Non-pigmented ciliary epithelial cell (primary cell): Measurements from ENCODE around the gene NRP1.
"Not testable (repeated sequence)": the region's sequence is repeated elsewhere in the genome, so short reads cannot be mapped to it uniquely, and the experiment has no call there.

Experiments
- DNase-seq: peaks from one replicate; pipeline ENCODE4 v3.0.0-alpha.2; 2010; ENCODE audit warnings: low read depth

Gene NRP1

DNA sequence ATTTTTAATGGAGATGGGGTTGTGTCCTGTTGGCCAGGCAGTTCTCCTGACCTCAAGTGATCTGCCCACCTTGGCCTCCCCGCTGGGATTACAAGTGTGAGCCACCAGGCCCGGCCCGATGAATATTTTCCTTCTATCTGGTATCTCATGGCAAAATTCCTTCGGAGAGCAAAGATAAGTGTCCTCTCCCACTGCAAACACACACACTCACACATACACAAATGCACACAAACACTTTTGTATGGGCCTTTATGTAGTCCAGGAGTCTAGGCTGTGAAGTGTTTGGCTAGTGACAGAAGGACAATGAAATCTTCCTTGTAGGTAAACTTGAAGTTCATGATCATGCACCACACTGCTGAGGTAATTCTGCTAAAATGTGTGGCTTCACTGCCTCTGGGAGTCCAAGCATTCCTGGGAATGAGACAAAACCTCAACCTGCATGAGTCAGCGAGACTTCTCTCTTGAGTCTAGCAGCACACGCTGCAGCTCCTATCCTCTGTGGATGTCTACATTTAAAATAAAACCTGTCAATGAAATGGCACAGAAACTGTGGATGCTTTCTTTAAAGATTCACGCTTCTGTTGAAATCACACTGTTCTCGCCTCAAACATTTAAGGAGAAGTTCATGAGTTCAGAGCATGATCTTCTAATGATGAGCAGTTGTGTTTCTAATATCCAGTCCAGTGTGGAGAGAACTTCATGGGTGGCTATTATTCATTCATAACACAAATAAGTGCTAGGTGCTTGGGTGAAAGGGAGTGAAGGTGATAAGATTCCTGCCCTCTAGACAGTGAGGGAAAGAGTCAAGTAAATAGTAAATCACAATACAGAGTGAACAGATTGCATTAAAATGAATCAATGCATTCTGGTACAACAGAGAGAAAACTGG lies 96.5 kb downstream of the NRP1 start:
- DNase-seq: peak; percentile 98

DNA sequence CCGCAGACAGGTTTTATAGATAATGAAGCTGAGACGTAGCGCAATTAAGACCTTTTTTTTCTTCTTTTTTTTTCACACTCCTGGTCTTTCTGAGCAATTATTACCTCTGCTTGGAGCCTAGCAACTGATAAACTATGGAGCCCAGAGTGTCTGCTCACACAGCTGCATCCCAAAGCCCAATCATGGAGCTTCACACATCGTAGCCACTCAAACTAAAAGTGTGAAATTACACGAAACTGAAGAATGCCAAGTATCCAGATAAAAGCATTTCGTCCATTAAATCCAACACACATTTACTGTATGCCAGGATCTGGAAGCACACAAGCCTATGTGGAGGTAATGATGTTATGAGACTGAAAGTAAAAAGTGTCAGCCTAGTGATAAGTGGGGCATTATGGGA lies 97.6 kb downstream of the NRP1 start:
- no peak for DNase-seq

DNA sequence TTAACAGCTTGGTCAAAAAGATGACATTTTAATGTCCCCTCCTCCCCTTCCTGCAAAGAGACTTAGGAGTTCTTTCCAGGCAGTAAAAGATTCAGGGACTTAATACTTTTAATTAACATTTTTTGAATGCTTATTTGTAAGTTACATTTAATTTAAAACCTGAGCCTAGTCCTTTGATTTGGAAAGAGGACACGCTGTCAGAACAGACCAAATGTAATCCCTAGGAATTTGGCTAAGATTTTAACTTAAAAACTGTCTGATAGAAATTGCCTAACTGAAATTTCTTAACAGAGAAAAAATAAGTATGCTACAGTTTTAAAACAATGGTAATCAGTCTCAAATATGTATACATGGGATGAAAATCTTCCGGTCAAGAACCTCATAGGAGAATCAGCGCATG lies 98.5 kb downstream of the NRP1 start:
- no peak for DNase-seq

DNA sequence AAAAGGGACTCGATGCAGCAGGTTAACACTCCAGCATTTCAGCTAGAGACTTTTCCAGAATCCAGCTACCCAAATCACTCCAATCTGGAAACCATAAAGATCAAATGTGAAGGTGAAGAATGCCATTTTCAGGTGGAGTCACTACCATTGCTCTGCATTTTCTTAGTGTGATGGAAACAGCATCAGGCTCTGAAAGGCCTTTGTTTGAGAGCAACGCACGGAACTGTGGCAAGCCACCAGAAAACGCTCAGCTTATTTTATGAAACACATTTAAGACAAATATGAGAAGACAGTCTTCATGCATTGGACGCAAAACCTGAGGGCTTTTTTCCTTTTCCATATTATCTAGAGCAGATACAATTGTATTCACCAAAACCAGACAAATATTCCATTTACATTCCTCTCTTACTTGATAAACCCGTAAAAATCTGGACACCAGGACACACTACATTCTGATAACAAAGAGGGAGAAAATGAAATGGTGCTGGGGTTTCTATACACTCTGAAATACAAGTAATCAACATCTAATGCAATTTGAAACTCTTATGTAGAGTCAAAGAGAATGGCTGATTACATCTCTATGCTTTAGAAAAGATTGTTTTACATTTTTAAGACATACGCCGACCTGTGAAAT lies 99.1 kb downstream of the NRP1 start:
- no peak for DNase-seq

DNA sequence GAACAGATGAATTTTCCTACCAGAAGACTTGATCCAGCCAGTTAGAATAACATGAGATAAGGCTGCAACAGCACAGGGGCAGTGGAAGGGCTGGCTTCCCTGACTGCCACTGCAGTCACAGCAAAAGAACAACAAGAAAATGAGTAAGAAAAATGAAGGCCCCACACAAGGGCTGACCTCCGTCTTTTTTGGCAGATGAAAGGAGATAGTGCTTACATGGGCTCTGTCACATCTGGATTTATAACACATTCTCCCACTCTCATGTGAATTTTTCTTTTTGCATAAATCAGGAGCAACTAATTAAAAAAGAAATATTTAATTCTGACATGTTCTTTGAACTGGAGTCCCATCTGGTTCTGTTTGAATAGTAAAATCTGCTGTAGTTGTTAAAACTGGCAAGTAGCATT lies 99.6 kb downstream of the NRP1 start:
- no peak for DNase-seq

DNA sequence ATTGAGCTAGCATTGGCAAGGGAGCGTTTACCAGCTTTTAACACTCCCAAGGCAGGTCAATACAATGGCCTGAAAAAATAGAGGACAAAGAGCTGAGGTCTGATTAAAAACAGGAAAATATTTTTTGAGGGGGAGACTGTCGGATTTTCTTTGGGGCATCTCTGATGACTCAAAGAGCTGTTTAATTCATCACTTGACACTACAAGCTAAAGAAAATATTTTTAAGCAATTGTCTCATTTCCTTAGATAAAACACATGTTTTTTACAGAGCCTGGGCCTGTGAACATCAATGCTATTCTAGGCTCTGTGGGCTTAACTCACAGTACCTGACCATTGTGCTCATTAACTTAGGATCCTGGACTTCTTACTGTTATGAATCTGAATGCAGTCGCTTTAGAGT lies 100.8 kb downstream of the NRP1 start:
- DNase-seq: no peak

DNA sequence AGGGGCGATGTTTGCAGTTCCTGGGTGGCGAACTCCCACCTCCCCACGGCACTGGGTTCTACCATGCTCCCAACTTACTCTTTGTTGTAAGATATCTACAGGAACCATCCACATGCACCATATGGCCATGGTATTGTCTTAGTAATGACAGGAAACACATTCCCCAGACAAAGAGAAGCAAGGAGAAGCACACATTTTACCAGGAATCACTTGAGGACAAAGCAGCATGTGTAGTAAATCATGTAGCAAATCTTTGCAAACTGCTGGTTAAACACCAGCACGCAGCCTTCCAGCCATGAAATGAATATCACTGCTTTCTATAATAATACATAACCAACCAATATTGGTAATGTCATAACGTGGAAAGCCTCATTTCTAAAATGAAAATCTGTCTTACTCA lies 101.2 kb downstream of the NRP1 start:
- DNase-seq: no peak

DNA sequence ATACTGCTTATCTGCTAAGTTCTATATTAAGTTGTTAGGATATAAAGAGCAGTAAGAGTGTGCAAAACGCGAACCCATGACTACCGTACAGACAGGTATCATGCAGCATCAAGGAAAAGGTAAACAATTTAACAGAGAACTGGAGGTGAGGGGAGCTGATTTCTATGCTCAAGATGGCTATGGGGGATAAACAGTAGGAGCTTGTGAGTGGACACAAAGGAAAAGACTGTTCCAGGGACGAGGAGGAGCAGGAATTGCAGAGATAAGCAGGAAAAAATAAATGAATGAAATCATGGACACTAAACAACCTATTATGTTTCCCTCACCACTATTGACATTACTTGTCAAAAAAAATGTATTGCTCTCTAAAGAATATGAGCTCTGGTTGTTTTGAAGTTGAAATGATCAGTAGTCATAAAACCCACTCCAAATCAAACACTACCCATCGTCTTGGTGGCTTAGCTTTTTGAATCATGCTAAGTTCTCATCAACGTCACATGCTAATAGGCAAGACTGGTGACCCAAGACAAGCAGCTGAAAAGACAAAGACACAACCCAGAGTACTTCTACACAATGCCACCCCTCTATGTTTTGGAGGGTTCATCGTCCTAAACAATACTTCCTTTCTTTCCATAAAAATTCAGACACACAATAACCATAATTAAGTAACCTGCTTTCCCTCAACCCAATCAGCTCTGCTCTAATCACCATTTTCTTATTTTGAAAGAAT lies 102.7 kb downstream of the NRP1 start:
- DNase-seq: no peak

DNA sequence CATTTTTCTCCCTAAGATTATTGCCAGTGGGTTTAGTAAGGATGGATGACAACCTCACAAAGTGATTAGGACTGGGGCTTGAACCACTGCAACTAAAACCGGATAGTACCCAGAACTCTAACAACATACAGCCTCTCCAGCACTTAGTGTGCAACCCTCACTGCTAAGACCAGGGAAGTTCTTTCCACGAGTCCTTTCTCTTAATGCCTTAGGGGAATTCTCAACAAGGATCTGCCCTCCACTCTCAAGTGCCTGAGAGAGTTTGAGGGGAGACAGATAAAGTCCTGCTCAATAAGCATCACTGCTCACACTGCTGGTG lies 104.6 kb downstream of the NRP1 start:
- no peak for DNase-seq

DNA sequence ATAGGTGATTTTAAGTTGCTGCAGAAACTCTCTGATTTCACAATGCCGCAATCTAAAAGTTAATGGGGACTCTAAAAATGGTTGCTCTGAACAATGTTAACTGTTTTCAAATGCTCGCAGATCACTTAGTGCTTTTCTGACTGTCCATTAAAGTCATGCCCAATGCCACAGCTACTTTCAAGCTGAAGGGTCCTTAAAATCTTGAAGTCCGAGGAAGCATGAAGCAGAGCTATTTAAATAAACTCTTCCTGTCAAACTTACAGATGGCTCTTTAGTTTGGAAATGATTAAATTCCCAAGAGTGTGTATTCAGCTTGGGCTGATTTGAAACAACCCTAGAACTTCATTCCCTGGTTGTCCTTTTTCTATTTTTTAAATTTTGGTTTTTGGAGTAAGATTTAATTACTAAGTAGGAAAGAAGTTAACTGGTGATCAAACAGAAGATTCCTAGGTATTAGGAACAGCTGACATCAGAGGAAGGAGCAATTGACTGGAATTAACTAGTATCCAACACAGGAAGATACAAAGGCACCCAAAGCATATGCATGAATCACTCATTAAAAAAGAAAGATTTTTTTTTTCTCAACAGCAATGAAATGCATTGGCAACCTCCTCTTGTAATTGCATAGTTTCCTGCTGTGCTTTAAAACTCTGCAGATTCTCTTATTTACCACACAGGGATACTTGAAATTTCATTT lies 105.1 kb downstream of the NRP1 start:
- no peak for DNase-seq

DNA sequence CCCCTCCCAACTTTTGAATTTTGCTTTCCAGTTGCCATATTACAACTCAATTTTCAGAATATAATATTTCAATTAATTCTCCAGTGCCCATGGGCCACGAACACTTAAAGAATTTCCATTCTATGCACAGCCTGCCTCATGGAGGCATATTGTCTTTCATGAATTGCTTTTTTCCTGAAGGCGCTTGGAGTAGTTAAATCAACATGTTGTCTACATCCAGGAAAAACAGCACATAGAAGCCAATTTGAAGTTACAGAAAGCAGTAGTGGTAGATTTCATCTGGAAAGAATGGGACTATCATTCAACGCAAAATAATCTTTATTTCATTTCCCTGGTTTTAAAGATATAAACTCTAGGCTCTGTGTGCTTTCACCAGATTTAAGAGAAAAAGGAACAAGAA lies 106.0 kb downstream of the NRP1 start:
- no peak for DNase-seq

DNA sequence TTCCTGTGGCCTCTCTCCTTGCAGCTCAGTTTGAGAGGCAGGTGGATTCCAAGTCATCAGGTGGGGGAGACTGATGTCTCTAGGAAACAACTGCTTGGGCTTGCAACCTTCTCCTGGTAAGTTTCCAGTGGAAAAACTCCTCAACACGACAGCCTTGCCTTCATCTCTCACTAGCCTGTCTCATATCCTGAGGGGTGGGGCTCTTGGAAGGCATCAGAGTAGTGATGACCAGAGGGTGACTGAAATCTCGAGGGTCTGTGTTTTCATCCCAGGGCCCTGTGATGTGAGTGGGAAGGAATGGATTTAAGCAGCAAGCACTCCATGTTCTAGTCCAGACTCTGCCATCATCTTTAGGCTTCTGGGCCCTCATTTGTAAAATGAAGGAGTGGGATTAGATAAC lies 107.0 kb downstream of the NRP1 start:
- DNase-seq: no peak

DNA sequence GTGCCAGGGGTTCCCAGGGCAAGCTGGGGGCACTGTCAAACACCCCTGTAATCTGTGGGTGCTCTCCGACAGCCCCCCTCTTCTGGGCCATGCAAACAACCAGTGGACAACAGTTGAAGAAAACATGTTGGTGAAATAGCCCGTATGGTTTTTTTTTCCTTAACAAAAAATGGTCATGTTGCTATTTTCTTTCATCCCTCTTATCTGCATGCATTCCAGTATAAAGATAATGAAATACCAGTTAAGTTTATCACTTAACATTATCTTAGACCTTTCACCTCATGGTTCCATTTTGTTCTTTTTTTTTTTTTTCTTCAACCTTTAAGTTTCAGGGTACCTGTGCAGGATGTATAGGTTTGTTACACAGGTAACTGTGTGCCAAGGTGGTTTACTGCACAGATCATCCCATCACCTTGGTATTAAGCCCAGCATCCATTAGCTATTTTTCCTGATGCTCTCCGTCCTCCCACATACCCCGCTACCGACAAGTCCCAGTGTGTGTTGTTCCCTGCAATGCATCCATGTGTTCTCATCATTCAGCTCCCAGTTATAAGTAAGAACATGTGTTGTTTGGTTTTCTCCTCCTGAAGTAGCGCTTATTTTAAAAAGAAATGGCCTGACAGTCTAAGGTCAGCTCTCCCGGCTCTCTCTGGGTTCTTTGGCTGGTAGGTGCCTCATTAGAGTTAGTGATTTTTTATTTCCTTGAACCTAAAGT lies 110.1 kb downstream of the NRP1 start:
- DNase-seq: no peak

DNA sequence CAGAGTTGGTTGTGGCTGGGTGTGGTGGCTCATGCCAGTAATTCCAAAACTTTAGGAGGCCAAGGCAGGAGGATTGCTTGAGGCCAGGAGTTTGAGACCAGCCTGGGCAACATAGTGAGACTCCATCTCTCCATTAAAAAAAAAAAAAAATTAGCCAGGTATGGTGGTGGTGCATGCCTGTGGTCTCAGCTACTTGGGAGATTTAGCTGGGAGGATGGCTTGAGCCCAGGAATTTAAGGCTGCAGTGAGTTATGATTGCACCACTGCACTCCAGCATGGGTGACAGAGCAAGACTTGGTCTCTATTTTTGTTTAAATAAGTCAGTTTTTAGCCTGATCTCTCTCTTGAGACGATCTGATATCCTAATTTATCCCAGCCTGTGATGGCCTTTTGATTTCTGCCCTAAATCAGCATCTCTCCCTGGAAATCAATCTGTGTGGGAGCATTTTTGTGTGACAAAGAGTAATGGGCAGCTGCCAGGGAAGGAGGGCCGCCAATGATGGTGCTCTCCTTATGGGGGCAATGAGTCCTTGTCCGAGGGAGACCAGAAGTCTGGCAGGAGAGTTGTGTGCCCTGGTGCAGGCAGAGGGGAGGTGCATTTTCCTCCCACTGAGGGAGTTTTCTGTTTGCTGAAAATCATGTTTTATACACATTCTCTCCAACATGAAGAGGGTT lies 111.0 kb downstream of the NRP1 start:
- DNase-seq: no peak

DNA sequence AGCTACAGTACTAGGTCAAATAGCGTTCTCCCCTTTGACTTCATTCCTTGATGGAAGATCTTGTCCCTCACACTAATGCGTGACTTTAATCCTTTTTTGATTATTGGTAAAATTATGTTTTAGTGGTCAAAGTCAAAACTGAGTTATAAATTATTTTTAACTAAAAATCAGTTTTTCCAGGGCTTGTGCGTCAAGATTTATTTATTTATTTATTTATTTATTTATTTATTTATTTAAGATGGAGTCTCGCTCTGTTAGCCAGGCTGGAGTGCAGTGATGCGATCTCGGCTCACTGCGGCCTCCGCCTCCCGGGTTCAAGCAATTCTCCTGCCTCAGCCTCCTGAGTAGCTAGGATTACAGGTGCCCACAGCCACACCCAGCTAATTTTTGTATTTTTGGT lies 112.2 kb downstream of the NRP1 start:
- not testable (repeated sequence) for DNase-seq

DNA sequence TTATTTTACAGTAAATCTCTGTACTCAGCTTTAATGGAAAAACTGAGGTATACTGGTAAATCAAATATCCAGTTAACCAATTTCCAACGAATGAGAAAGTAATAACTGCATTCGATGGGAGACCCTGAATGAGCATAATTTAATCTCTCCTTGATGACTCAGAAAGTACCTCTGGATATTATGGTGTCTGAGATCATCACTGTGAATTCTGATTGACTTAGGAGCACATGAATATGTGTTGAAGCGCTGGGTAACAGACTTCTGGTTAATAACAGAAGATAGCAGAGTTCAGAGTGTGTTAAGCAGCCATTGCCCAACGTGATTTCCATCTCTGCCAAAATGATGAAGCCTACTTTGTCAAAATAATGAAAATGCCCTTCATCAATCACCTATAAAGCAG lies 116.6 kb downstream of the NRP1 start:
- no peak for DNase-seq

DNA sequence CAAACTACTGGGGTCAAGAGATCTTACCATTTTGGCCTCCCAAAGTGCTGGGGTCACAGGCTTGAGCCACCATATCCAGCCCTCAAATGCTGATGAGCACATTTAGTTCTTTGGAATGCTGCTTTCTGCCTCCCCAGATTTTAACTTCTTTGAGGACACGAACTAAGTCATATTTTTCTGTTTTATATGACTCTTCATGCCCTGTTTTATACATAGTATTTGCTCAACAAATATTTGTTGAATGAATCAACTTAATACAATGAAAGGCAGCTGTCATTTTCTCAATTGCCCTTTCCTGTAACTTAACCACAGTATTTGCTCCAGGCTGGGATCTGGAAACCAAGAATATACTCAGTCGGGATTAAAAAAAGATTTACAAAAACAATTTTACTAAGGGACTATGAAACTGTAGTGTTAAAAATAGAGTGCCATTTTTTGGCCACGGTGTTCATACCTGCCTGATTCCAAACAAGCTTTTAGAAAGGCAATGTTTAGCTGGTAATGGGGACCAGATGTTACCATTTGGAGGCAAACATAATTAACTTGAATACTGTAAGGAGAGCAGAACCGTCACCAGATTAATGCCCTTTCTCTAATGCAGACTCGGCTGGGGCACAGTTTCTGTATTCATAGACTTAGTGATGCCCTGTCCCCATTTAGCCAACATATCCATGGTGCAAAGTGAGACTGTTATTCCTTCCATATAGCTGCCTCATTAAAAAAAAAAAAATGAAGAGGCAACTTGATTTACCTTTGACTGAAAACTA lies 117.6 kb downstream of the NRP1 start:
- DNase-seq: no peak

DNA sequence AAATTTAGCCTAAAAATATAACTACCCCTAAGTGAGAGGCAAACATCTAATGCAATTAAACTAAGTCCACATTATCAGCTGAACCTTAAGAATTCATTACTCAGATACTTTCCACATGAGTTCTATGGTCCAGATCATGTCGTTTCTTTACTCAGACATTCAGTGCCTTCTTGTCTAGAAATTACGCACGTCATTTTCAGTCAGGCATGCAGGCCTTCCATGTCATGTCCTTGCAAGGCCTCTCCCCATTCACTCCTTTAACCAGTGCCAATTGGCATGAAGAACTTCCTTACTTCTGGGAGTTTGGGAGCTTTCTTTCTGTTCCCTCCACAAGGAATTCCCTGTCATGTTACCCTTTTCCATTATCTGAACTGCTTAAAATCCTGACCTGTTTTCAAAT lies 118.8 kb downstream of the NRP1 start:
- DNase-seq: no peak

DNA sequence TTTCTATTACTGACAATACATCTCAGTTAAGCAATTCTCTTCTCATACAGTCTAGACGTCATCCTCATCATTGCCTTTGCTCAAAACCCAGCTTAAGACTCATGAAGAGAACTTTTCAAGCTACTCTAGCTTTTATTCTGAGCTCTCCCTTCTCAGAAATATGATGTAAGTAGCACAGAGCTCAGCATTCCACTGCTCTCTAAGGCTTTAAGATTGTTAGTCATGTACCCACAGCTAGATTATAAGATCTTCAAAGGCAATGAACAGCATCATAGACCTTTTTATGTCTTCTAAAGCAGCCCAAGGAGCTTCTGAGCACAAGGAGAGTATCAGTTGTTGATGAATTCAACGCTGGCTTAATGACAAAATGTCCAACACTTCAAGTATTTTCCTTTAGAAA lies 119.3 kb downstream of the NRP1 start:
- DNase-seq: peak; percentile 73

DNA sequence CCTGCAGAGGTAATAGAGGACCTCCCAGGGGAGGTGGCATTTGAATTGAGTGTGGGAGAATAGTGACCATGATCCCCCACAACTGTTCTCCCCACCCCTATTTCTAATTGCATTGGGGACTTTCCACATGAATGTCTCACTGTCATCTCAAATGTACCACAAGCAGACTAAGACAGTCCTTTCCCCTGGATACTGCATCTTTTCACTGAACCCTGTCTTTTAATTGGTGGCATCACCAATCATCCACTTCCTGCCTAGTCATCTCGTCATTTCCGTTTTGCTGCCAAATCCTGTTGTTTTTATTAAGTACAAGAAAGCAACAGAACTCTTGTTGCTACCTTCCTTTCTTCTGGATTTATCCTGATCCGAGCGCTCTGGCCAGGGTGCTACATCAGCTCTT lies 120.3 kb downstream of the NRP1 start:
- DNase-seq: no peak
